Activated CD8-positive, alpha-beta memory T cell treated with anti-CD3 and anti-CD28 coated beads for 1 hour (primary cell): ENCODE data around the gene ZBTB39.
"Not testable (repeated sequence)": the region's sequence is repeated elsewhere in the genome, so short reads cannot be mapped to it uniquely, and the experiment has no call there.

ENCODE experiments used
- DNase-seq, 2 donors: peaks; one replicate each; pipeline ENCODE4 v3.0.0-alpha.2; 2020; ENCODE audit warnings: low read depth in 1 of 2; ENCODE audit errors: extremely low read depth in 1 of 2

Gene ZBTB39

DNA sequence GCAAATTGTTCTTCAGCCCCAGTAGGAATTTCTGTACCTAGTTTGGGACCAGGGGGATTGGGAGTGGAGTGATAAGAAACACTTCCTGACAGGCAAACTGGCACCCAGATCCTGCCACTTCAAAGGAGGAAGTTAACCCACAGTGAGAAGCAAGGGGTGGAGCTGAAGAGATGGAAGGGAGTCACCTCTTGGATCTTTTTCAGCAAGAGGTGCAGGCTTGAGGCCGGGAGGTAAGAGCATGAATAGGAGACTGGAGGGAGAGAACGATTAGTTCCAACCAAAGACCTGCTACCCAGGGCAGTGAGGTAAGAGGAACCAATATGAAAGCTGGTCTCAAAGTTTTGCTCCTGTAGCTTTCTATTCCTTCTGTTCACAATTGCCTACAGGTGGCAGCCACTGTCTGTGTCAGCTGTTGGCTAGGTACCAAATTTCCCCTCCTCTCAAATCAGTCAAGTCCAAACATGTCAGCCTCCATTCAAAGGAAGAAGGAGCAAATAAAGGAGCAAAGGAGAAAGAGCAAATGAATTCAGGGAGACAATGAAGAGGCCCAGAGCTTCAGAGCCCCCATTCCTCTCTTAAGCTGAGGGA, 24.9 kb upstream of the ZBTB39 start:
- no peak for DNase-seq

DNA sequence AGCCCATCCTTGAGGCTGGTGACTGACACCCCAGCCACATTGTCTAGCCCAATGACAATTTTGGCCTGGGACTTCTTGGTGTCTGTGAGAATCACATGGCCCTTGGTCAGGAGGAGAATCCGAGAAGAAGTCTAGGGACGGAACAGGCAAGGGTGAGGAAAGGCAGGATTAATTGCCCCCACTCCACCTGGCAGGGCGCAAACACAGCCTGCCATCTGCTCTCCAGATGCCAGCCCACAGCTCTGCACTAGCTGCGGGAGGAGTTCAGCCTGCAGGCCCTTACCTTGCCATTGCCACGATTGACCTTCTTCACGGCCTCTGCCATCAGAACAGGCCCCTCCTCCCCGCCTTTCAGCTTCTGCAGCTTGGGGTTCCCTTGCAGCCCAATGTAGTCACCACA, 23.1 kb upstream of the ZBTB39 start:
- DNase-seq = no peak

DNA sequence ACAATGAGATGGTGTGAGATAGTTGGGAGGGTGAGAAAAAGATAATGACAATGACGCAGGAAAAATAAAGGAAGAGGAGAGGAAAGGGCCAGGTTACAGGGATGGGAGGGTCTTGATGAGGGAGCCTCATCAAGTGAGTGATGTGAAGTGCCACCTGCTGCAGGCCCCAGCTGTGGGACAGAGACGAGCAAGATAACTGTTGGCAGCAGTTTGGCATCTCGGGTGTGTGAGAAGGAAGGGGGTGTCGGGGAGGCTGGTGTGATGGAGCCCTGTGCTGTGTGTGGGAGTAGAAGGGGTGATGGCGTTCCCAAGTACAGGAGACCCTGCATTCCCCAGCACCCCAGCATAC, 21.4 kb upstream of the ZBTB39 start:
- no peak for DNase-seq

DNA sequence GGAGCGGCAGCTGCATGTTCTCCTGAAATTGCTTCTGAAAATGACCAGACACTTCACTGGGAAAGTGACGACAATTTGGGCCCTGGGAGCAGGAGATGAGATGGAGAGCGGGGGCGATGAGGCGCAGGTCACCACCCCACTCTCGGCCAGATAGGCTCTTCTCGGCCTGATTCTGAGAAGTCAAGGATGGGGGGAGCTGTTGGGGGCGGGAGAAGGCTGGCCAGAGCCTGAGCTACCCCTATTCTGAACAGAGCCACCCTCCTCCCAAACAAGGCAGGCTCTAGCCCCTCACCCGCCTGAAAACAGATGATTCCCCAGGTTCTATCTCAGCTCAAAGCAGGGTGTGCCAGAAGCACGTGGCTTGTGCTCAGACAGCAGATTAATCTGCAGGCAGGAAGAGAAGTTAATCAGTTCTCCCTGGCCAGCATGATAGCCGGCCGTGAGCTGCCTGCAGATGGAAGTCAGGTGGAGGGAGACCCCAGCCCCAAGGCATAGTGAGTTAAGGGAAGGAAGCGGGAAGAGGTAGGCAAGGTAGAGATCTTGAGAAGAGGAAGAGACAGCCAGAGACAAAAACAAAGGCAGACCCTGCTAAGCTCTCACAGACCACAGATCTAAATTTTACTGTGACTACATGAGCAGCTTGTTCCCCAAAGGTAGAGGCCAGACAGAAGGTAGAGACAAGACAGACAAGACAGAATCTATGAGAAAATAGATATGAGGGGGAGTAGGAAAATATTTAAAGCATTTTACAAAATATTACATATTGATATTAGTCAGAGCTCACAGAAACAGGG, 20.9 kb upstream of the ZBTB39 start:
- DNase-seq = no peak

DNA sequence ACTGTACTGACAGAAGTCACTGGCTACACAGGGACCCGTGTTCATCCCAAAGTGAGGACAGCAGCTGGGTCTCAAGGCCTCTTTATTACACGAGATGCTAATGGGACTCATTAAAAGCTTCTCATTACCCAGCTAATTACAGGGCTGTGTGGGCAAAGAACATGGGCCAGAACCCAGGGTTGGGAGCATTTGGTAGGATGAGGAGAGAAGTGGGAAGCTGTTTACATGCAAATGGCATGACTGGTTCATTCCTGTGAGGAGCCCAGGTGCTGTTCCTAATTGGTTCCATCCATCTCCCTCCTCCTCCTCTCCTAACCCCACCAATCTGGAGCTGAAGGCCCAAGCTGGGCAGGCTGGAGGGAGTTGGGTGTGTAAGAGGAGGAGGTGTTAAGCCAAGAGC, 18.9 kb upstream of the ZBTB39 start:
- DNase-seq = no peak

DNA sequence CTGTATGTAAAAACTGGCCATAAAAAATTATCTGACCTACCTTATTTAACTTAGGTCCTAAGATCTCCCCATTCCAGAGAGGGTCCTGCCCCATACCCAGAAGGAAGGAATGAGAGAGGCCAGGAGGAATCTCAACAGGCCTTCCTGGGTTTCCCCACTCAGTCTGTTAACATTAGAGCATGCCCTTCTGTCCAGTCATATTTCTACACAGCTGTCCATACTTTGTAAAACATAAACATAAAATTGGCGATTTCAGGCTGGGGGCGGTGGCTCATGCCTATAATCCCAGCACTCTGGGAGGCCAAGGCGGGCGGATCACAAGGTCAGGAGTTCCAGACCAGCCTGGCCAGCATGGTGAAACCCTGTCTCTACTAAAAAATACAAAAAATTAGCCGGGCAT, 16.0 kb upstream of the ZBTB39 start:
- not testable (repeated sequence) for DNase-seq

DNA sequence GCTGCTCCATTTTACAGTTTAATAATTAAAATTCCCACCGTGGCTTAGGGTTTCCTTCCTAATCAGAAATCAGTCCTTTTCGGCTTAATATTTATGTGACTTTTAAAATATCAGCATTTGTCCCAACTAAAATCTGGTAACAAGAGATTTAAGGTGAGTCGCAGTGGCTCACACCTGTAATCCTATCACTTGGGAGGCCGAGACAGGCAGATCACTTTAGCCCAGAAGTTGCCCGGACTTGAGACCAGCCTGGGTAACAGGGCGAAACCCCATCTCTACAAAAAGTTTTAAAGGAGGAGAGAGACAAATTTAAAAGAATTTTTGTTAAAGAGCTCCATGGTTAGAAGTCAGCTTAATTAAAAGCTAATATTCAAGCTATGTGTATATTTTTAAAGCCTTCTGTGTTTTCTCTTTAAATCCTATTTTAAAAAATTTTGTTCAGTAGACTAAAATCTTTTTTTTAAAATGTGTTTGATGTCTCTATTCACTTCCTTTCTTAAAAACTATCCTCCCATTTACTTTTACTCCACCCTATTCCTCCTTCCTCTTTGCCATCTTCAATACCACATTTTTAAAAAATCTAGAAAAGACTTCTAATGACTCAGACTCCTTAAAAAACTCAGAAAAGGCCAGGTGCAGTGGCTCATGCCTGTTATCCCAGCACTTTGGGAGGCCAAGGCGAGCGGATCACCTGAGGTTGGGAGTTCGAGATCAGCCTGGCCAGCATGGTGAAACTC, 13.8 kb upstream of the ZBTB39 start:
- no peak for DNase-seq

DNA sequence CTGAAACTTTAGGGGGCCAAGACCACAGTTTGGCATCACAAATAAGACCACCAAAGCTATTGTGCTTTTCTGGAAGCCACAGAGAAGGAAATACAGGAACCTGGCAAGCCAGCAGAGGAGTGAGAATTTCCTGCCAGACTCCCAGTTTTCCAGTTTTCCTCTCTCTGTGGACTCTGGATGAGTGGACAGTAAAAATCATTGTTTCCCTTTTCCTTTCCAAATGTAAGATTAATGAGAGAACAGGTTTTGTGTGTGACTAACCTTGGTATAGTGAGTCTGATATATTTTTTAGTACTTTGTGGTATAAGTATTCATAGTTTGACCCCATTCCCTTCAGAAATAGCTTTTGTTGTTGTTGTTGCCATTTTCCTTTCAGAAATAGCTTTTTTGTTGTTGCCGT, 12.6 kb upstream of the ZBTB39 start:
- DNase-seq = no peak

DNA sequence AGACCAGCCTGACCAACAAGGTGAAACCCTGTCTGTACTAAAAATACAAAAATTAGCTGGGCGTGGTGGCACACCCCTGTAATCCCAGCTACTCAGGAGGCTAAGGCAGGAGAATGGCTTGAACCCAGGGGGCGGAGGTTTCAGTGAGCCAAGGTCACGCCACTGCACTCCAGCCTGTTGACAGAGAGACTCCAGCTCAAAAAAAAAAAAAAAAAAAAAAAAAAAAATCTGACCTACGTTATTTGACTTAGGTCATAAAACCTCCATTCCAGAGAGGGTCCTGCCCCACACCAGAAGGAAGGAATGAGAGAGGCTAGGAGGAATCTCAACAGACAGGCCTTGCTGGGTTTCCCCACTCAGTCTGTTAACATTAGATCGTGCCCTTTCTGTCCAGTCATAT, 12.0 kb upstream of the ZBTB39 start:
- DNase-seq = not testable (repeated sequence)

DNA sequence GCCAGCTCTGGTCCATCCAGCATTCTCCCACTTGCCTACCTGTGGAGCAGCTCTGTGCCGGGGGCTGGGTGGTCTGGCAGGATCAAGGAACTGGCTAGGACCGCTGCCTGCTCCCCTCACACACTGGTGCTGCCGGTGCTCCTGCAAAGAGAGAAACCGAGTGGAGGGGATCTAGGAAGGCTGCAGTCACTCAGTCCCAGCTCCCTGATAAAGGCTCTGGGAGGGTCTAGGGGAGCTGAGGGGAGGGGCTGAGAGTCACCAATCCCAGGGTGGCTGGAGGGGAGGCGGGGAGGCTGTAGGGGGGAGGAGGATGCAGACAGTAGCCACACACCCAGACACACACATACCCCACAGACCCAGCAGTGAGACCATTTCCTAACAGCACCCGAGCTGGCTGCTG, 10.0 kb upstream of the ZBTB39 start, which contains the start of gene TAC3:
Gene TAC3, minus strand, starts transcription at position 182 of the 400 bp plus-strand sequence. CDS start 732 bp downstream, outside the sequence.
- DNase-seq = no peak

DNA sequence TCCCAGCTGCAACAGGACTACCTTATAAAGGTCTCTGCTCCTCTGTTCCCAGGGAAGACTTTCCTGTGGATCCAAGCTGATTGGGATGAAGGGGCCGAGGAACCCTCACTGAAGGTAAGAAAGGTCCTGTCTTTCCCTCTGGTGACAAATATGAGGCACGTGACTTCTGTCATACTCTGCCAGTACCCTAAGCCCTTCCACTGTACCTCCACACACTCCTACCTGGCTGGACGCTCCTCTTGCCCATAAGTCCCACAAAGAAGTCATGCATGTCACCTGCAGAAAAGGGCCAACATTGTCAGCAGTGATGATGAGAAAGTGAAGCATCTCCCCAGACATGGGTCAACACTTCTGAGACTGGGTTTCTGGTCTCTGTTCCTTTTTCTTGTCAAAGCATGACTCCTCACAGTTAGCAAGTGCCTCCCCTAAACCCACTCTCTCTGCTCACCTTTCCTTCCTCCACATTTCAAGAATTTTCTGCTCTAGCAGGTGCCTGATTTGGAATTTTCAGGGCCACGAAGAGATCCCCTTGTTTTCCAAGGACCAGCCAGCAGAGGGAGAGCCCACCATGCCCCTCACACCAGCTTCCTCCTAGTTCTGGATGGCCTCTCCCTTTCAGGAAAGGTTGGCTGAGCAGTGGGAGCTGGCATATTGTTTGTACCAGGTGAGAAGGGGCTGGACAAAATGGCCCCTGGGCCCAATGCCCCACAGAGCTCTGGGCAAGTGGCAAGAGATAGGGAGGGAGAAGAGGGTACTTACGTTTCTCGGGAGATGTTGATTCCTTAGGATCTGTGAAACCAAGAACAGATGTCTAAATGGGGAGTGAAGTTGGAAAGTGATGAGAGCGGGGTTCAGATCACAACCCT, 6.5 kb upstream of the ZBTB39 start:
- no peak for DNase-seq

DNA sequence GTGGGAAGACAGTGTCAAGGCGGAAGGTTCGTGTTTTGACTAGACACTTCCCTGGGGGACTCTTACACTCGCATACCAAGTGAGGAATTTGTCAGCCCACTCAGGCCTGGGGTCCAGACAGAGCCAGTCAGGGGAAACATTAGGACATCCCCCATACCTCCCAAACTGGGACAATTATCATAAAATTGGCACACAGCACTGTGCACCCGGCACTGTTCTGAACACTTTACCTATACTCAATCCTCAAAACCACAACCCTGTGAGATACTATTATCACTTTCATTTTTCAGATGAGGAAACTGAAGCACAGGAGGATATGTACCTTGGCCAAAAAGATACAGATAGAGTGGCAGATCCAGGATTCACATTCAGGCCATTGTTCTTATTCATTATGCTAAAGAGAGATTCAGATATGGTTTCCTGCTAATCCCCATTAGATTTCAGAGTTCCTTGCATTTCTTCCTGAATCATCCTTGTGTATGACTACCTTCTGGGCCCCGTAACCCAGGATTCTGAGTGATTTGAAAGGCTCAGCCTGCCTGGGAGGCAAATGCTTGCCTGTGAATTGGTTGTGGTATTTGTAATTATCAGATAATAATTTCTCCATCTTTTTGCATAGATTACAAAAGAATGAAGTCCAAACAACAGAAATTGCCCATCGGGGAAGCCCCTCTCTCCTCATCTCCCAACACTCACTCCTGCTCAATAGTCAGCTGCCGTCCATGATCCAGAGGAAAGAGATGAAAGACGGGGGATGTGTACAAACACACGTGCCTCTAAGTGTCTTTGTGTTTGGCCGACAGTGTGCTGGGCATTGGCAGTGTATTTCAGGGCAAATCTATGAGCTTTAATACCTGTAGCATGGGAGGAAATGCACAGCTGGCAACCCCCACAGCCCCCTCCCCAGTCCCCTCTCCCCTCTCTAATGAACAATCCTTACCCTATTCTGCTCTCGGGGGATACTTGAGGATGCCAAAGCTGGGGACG, 5.4 kb upstream of the ZBTB39 start:
- DNase-seq = no peak

DNA sequence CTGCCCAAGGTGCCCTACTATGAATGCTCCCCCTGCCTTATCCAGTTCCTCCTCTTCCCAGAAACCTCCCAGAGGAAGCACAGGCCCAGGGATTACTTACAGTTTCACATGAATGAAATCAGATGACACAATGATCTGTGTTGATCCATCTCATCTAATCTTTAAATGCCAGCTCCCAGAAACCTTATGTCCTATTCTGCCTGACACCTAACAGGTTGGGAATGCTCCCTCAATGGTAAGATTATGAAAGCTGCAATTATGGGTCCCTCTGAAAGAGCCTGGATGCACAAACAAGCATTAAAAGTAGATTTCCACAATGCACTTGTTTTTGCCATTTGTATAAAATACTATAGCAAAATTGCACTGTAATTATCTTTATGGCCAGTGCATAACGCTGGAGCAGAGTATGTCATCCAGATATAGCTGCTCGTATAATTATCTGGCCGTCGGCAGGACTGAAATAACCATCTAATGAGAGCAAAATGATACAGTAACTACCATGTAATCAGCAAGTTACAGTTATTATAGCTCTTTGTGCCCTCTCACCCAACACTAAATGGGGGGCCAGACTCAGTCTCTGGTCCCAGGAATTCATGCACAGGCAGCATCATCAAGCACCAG, 4.4 kb upstream of the ZBTB39 start:
- no peak for DNase-seq

DNA sequence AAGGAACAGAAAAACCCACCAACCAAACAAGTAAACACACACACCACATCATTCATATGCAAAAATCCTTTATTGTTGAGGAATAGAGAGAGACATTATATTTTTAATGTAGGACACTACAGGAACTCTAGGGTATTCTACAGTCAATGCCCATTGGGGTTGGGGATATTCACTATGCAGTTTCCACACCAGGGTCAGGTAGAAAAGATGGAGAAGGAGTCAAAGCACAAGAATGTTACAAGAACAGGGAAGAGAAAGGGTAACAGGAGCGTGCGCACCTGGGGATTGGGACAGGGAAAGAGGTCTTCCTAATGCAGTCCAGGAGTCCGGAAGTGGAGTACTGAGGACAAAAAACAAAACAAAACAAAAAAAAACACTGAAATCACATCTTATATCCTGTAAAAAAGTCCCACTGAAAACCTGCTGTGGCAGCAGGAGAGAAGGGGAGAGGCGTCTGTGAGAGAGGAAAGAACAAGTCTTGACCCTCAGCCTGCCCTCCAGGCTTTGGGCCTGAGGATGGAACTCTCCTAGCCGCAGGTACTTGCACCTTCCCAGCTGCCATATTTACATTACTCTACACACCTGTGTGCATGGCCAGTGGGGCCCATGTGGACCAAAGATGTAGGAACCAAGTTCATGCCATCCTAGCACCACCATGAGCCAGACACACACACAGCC, 3.7 kb upstream of the ZBTB39 start:
- no peak for DNase-seq

DNA sequence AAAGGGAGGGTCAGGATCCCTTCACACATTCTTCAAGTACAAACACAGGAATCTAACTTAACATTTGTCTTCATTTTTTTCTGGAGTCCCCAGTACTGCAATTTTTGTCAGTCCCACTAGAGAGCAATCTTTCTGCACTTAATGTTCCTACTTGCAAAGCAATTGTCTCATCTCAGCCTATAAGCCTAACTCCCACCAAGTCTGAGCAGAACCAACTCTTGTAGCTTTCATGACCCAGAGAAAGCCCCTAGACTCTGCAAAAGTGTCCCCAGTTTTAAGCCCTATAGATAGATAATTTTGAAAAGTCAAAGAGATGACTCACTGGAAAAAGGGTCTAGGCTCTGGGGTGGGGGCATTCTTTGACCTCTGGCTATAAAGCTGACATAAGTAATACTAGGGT, 1.8 kb upstream of the ZBTB39 start:
- no peak for DNase-seq

DNA sequence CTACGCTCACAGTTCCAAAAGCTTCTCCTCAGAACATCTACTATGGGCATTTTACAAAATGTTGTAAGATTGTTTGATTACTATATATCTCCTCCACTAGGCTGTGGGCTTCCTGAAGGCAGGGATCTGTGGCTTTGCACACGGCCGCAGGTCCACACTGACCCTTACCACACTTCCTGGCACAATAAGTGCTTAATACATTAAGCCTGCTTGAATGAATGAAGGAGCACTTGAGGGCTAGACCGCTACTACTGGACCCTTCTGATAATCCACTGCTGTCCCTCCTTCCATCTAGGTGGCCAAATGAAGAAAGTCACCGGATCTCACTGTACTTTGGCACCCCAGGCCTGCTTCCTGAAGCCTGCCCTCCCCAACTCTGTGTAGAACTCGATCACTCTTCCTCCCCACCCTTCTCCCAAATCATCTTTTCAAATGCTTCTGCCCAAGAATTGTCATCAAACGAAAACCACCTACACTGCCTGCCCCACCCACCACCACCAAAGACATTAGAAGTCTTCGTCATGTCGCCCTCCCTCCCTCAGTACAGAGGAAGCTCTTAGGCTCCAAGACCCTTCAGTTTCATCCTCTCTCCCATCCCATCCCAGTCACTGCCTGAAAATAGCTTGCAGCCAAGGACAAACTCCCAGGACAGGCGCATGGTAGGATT, 596 bp upstream of the ZBTB39 start:
- no peak for DNase-seq

DNA sequence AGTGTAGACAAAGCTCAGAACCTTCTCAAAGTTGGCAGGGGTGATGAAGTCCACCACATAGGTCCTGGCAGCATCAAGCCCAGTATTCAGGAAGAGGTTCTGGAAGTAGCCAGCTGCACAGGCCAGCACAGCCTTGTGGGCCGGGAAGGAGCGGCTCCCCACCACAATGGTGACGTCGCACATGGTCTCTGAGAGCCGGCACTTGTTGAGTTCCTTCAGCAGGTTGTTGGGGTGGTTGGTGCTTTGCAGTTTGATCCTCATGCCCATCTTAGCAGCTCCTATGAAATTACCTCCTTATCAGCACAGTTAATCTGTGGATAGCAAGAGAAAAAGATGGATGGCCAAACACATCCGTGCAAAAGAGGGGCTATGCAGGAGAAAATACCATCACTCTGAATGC, 1.7 kb downstream of the ZBTB39 start:
- no peak for DNase-seq

DNA sequence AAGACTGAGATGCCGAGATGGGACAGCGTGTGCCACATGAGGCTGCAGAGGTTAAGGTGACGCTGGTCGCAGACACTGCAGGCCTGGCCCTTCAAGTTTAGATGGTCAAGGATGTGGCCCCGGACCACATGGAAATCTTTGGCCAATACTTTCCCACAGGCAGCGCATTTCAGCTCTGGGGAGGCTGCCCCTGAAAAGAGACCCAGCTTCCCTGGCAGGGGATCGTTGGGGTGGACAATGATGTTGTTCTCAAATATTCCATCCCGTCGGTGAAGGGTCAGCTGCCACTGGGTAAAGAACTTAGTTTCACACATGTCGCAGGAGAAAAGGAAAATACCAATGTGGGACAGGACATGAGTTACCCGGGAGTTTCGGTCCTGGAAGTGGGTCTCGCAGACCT, 3.0 kb downstream of the ZBTB39 start:
- DNase-seq = no peak
